IMR-90 (cell line): ENCODE measurements around the gene UPB1. TPM values are rescaled to one million over a fixed set of nuclear protein-coding genes. Genes with fewer than 3 reads are reported as not detected.

ENCODE experiments used
- ATAC-seq: fragments of 200-7000 bp; cut with Tn5 transposase; 2 replicates; pipeline ENCODE4 v1.9.1; 2020; ENCODE audit warnings: low read depth, mild to moderate bottlenecking, moderate library complexity
- BruUV-seq: library from RNA; stranded (reverse); fragments of 400-500 nt; replicated peaks from 2 replicates; lab custom pipeline; 2021; lab: Mats Ljungman, UMichigan
- CTCF ChIA-PET: fragments of 300-600 bp; formaldehyde crosslinking; extraction: SDS; loops from one replicate; lab custom pipeline; 2021; ENCODE audit warnings: antibody characterized with exemption; lab: Yijun Ruan, JAX
- POLR2A ChIA-PET: fragments of 300-600 bp; sonication (Branson Sonifier 250); formaldehyde crosslinking; loops from one replicate; lab custom pipeline; 2022; ENCODE audit warnings: antibody characterized with exemption; ENCODE audit not compliant: unreplicated experiment; lab: Charles Lee
- DNase-seq: peaks from one replicate; pipeline ENCODE4 v3.0.0; 2013
- H2AFZ ChIP-seq: replicated peaks from 2 replicates; pipeline ENCODE3; 2013; ENCODE audit warnings: low read length, mild to moderate bottlenecking; ENCODE audit not compliant: poor library complexity
- H2AK5ac ChIP-seq: 2 replicates; pipeline ENCODE4 v1.6.1; 2013; ENCODE audit warnings: low read depth, low read length, inconsistent platforms
- H2AK9ac ChIP-seq: replicated peaks from 2 replicates; pipeline ENCODE3; 2013; ENCODE audit warnings: mild to moderate bottlenecking, low read depth, low read length, moderate library complexity; ENCODE audit not compliant: poor library complexity
- H2BK120ac ChIP-seq: 2 replicates; pipeline ENCODE4 v1.6.1; 2013; ENCODE audit warnings: low read depth, low read length, inconsistent platforms
- H2BK15ac ChIP-seq: 3 replicates; pipeline ENCODE4 v1.6.1; 2013; ENCODE audit warnings: low read depth, low read length, inconsistent platforms
- H2BK20ac ChIP-seq: 2 replicates; pipeline ENCODE4 v1.6.1; 2013; ENCODE audit warnings: low read depth, mild to moderate bottlenecking, inconsistent platforms, low read length, moderate library complexity
- H2BK5ac ChIP-seq: 2 replicates; pipeline ENCODE4 v1.6.1; 2013; ENCODE audit warnings: mild to moderate bottlenecking, low read depth, low read length, inconsistent platforms; ENCODE audit not compliant: poor library complexity, severe bottlenecking
- H3K14ac ChIP-seq: replicated peaks from 2 replicates; pipeline ENCODE4 v1.6.1; 2013; ENCODE audit warnings: low read depth, low read length, inconsistent platforms
- H3K18ac ChIP-seq: 2 replicates; pipeline ENCODE4 v1.6.1; 2013; ENCODE audit warnings: low read depth, low read length, control low read depth
- H3K23ac ChIP-seq: 2 replicates; pipeline ENCODE4 v1.6.1; 2013; ENCODE audit warnings: low read depth, low read length, inconsistent platforms
- H3K27ac ChIP-seq: 2 replicates; pipeline ENCODE4 v1.5.1; 2013; ENCODE audit warnings: mild to moderate bottlenecking, control low read depth, low read length; ENCODE audit not compliant: insufficient read depth
- H3K27me3 ChIP-seq: 2 replicates; pipeline ENCODE4 v1.6.1; 2013; ENCODE audit warnings: low read length; ENCODE audit not compliant: control insufficient read depth, insufficient read depth
- H3K36me3 ChIP-seq: 2 replicates; pipeline ENCODE4 v1.6.1; 2013; ENCODE audit warnings: low read length, mixed read lengths; ENCODE audit not compliant: control insufficient read depth, insufficient read depth
- H3K4ac ChIP-seq: 2 replicates; pipeline ENCODE4 v1.6.1; 2013; ENCODE audit warnings: low read depth, low read length, inconsistent platforms
- H3K4me1 ChIP-seq: 2 replicates; pipeline ENCODE4 v1.6.1; 2013; ENCODE audit warnings: low read length, mixed read lengths; ENCODE audit not compliant: control insufficient read depth, insufficient read depth
- H3K4me2 ChIP-seq: 2 replicates; pipeline ENCODE4 v1.6.1; 2013; ENCODE audit warnings: low read depth, mild to moderate bottlenecking, control low read depth, low read length, moderate library complexity
- H3K4me3 ChIP-seq: 2 replicates; pipeline ENCODE4 v1.5.1; 2013; ENCODE audit warnings: low read depth, mild to moderate bottlenecking, control low read depth, low read length, moderate library complexity; ENCODE audit not compliant: insufficient read depth
- H3K56ac ChIP-seq: 2 replicates; pipeline ENCODE4 v1.6.1; 2013; ENCODE audit warnings: low read length, inconsistent platforms; ENCODE audit not compliant: insufficient read depth; ENCODE audit errors: extremely low read depth
- H3K79me1 ChIP-seq, 2 experiments: 2 replicates each; pipeline ENCODE4 v1.6.1; 2013; ENCODE audit warnings: low read length in 2 of 2, inconsistent platforms in 1 of 2, low read depth in 1 of 2
- H3K9ac ChIP-seq: 2 replicates; pipeline ENCODE4 v1.6.1; 2013; ENCODE audit warnings: low read depth, low read length, control low read depth
- H3K9me1 ChIP-seq: 2 replicates; pipeline ENCODE4 v1.6.1; 2013; ENCODE audit warnings: low read length, inconsistent platforms; ENCODE audit not compliant: insufficient read depth
- H3K9me3 ChIP-seq: 2 replicates; pipeline ENCODE4 v1.6.1; 2013; ENCODE audit warnings: low read length; ENCODE audit not compliant: control insufficient read depth, insufficient read depth
- H4K20me1 ChIP-seq: 2 replicates; pipeline ENCODE4 v1.6.1; 2013; ENCODE audit warnings: low read length, inconsistent platforms; ENCODE audit not compliant: insufficient read depth
- H4K5ac ChIP-seq: 2 replicates; pipeline ENCODE4 v1.6.1; 2013; ENCODE audit warnings: mild to moderate bottlenecking, low read depth, low read length, control low read depth
- H4K8ac ChIP-seq, 2 experiments: 2 replicates each; pipeline ENCODE4 v1.6.1; 2013; ENCODE audit warnings: low read depth in 2 of 2, low read length in 2 of 2, control low read depth in 1 of 2, inconsistent platforms in 1 of 2
- H4K91ac ChIP-seq: 2 replicates; pipeline ENCODE4 v1.6.1; 2013; ENCODE audit warnings: low read depth, low read length, inconsistent platforms; ENCODE audit not compliant: insufficient read depth
- CEBPB ChIP-seq: IDR thresholded peaks from 2 replicates; pipeline ENCODE4 v1.6.1; 2012; ENCODE audit warnings: low read depth, low read length, improper control_type of control experiment
- NFE2L2 ChIP-seq: fragments of 150-350 bp; IDR thresholded peaks from 2 replicates; pipeline ENCODE4 v1.6.1; 2016; ENCODE audit warnings: low read depth, mild to moderate bottlenecking, low read length
- RCOR1 ChIP-seq: IDR thresholded peaks from 2 replicates; pipeline ENCODE4 v1.6.1; 2012; ENCODE audit warnings: mild to moderate bottlenecking, low read length, improper control_type of control experiment; ENCODE audit not compliant: insufficient replicate concordance
- SMC3 ChIP-seq: fragments of 150-350 bp; IDR thresholded peaks from 2 replicates; pipeline ENCODE4 v1.6.1; 2016; ENCODE audit warnings: low read depth, mild to moderate bottlenecking, antibody characterized with exemption, low read length, moderate library complexity
- USF2 ChIP-seq: fragments of 150-350 bp; IDR thresholded peaks from 2 replicates; pipeline ENCODE4 v1.6.1; 2017; ENCODE audit warnings: mild to moderate bottlenecking, antibody characterized with exemption, low read length, low read depth
- WGBS, 2 experiments: methylation state at CpG; one replicate each; pipeline versions ENCODE4 v1.1.5 to v1.1.7; 2013; ENCODE audit warnings: missing lambda C conversion rate in 2 of 2; ENCODE audit not compliant: insufficient read length in 1 of 2; ENCODE audit errors: extremely low coverage in 2 of 2; 5-methylcytosine and 5-hydroxymethylcytosine counted together
- dilution Hi-C: fragments of 300-500 bp; cut with HindIII; formaldehyde crosslinking; loops from one replicate; pipeline ENCODE4 v1.14.3; 2018; ENCODE audit warnings: low sequenced_read_pairs; ENCODE audit not compliant: unreplicated experiment
- in situ Hi-C: fragments of 300-500 bp; cut with MboI; formaldehyde crosslinking; loops from 3 replicates; pipeline ENCODE4 v1.14.3; 2019; ENCODE audit warnings: low sequenced_read_pairs, inconsistent platforms, mixed read lengths
- intact Hi-C: fragments of 100-400 bp; cut with micrococcal nuclease; formaldehyde crosslinking; loops from 2 replicates; pipeline ENCODE4 v1.10.0; 2022
- polyA plus RNA-seq, 3 experiments: library from polyadenylated mRNA; depleted of rRNA; stranded (reverse); fragments of >200 nt; gene quantifications; 2 replicates each; pipeline ENCODE4 v1.2.3, GENCODE V29; 2012; ENCODE audit warnings: low replicate concordance in 1 of 3
- total RNA-seq: library from RNA; depleted of rRNA; stranded (reverse); fragments of >200 nt; gene quantifications from 2 replicates; pipeline ENCODE4 v1.2.3, GENCODE V29; 2012

The UPB1 gene
- total and polyA plus RNA-seq, 2 of the 4 experiments (the other 2 are of a cell fraction): under 0.01 to 0.02 TPM

- no peak overlapping the region for H3K4ac ChIP-seq
- H3K4me3 ChIP-seq: no peak overlapping the region
- no TSS peak for BruUV-seq
- H2AK9ac ChIP-seq: no peak overlapping the region
- peaks cover 31 to 85% of the 10 kb centered on the region in 2 experiments for H3K79me1 ChIP-seq
- no peaks in the 10 kb centered on the region for H3K9me3 ChIP-seq
- no peaks in the 10 kb centered on the region for H3K27me3 ChIP-seq
- H4K8ac ChIP-seq: no peak overlapping the region
- no peak overlapping the region for H2AFZ ChIP-seq
- H2BK5ac ChIP-seq: no peak overlapping the region
- peaks cover 7% of the 10 kb centered on the region for H3K4me1 ChIP-seq
- H3K56ac ChIP-seq: no peak overlapping the region
- H4K91ac ChIP-seq: no peak overlapping the region
- dilution Hi-C loops: no loop called here
- H3K18ac ChIP-seq: no peak overlapping the region
- in situ Hi-C loops: no loop called here
- ChIA-PET CTCF (no interaction called here), POLR2A (no interaction called here)
- H2BK20ac ChIP-seq: no peak overlapping the region
- no peak overlapping the region for H2BK15ac ChIP-seq
- no peak overlapping the region for H4K5ac ChIP-seq
- no peak overlapping the region for H3K14ac ChIP-seq
- intact Hi-C loops: no loop called here
- peaks cover 24% of the 10 kb centered on the region for H3K9me1 ChIP-seq
- H3K9ac ChIP-seq: no peak overlapping the region
- DNase-seq (no peak), ATAC-seq (no peak)
- H3K4me2 ChIP-seq: no peak overlapping the region
- peaks cover 27% of the 10 kb centered on the region for H3K36me3 ChIP-seq
- 86% methylated on average over 6 of the region's 8 CpGs; no CpG with 5 or more reads in 1 of the 2 experiments for WGBS, 2 experiments
- H3K23ac ChIP-seq: no peak overlapping the region
- peaks cover 42% of the 10 kb centered on the region for H4K20me1 ChIP-seq
- H2AK5ac ChIP-seq: no peak overlapping the region
- H3K27ac ChIP-seq: no peak overlapping the region
- H2BK120ac ChIP-seq: no peak overlapping the region
- TF ChIP-seq SMC3 (no peak), CEBPB (no peak), USF2 (no peak), NFE2L2 (no peak), RCOR1 (no peak)
Observed at GRCh38 chr22:24550028-24550901, 55.1 kb downstream of the UPB1 start.
